ENCODE measurements around the gene CEP83.

Gene CEP83

GRCh38 chr12:94308612-94309011, 151.1 kb downstream of the CEP83 start:
- H3K27me3 ChIP-seq (ENCODE audit: control insufficient read depth, low read length) = no peaks in the 10 kb centered on the region

GRCh38 chr12:94305130-94305957, 154.3 kb downstream of the CEP83 start:
- TF ChIP-seq, protein P1, sequence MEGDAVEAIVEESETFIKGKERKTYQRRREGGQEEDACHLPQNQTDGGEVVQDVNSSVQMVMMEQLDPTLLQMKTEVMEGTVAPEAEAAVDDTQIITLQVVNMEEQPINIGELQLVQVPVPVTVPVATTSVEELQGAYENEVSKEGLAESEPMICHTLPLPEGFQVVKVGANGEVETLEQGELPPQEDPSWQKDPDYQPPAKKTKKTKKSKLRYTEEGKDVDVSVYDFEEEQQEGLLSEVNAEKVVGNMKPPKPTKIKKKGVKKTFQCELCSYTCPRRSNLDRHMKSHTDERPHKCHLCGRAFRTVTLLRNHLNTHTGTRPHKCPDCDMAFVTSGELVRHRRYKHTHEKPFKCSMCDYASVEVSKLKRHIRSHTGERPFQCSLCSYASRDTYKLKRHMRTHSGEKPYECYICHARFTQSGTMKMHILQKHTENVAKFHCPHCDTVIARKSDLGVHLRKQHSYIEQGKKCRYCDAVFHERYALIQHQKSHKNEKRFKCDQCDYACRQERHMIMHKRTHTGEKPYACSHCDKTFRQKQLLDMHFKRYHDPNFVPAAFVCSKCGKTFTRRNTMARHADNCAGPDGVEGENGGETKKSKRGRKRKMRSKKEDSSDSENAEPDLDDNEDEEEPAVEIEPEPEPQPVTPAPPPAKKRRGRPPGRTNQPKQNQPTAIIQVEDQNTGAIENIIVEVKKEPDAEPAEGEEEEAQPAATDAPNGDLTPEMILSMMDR (IDR thresholded peaks at IDR 0.05; ENCODE audit: low read depth, low read length, poor library complexity, severe bottlenecking) = no peak
- TF ChIP-seq EZH2phosphoT487 (IDR thresholded peaks at IDR 0.05; ENCODE audit: borderline replicate concordance, low read length) = no peak
- Histone ChIP-seq H3F3A (ENCODE audit: control insufficient read depth, insufficient read depth) (no peaks in the 10 kb centered on the region), H3K4me1 (ENCODE audit: control insufficient read depth, low read length) (no peaks in the 10 kb centered on the region), H4K20me1 (ENCODE audit: control insufficient read depth, insufficient read depth, low read depth, low read length) (no peaks in the 10 kb centered on the region), H3K4me3 (ENCODE audit: low read length) (no peak overlapping the region), H3K9me2 (replicated peaks; ENCODE audit: control insufficient read depth, low read length) (no peaks in the 10 kb centered on the region), H3K79me2 (ENCODE audit: control insufficient read depth, low read length) (no peaks in the 10 kb centered on the region), H3K4me2 (ENCODE audit: low read length) (no peak overlapping the region), H3K27ac (ENCODE audit: low read depth, low read length) (no peak overlapping the region), H3K27me3 (ENCODE audit: control insufficient read depth, low read length) (no peaks in the 10 kb centered on the region), H3K9me3 (ENCODE audit: control insufficient read depth, insufficient read depth, low read length) (no peaks in the 10 kb centered on the region), H3K36me3 (ENCODE audit: control insufficient read depth, low read length) (peaks cover 53% of the 10 kb centered on the region)

More at GRCh38 chr12:94308612-94309011, 151.1 kb downstream of the CEP83 start:
- H4K20me1 ChIP-seq (ENCODE audit: control insufficient read depth, insufficient read depth, low read depth, low read length) = no peaks in the 10 kb centered on the region
- H3K36me3 ChIP-seq (ENCODE audit: control insufficient read depth, low read length) = peaks cover 63% of the 10 kb centered on the region
- no peak overlapping the region for H3K4me3 ChIP-seq (ENCODE audit: low read length)
- no peaks in the 10 kb centered on the region for H3K9me3 ChIP-seq (ENCODE audit: control insufficient read depth, insufficient read depth, low read length)
- no peak overlapping the region for H3K27ac ChIP-seq (ENCODE audit: low read depth, low read length)
- TF ChIP-seq, protein P1 (IDR thresholded peaks at IDR 0.05; ENCODE audit: low read depth, low read length, poor library complexity, severe bottlenecking) = no peak
- no peak for TF ChIP-seq EZH2phosphoT487 (IDR thresholded peaks at IDR 0.05; ENCODE audit: borderline replicate concordance, low read length)
- no peaks in the 10 kb centered on the region for H3K9me2 ChIP-seq (replicated peaks; ENCODE audit: control insufficient read depth, low read length)
- no peaks in the 10 kb centered on the region for H3F3A ChIP-seq (ENCODE audit: control insufficient read depth, insufficient read depth)
- H3K4me1 ChIP-seq (ENCODE audit: control insufficient read depth, low read length) = no peaks in the 10 kb centered on the region
- H3K79me2 ChIP-seq (ENCODE audit: control insufficient read depth, low read length) = no peaks in the 10 kb centered on the region
- no peak overlapping the region for H3K4me2 ChIP-seq (ENCODE audit: low read length)

DNA sequence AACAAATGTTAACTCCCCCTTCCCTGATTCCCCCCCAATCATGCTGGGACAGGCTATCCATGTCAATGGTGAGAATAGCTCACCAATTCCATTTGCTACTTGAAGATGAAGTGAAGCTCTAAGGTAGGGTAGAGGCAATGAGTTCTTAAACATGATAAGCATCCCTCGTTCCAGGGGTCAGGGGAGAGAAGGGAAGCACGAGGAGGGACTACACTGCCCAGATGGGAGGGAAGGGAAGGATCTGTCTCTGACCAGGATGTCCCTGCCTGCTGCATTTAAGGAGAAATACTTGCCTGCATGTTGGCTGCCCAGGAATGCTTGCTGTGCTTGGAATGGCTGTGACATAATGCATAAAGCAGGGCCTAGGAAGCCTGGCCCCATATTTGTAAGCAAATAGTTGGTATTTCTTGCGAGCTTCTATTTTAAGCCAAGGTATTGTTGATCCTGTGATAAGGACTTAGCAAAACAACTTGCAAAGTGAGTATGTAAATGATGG, 155.1 kb downstream of the CEP83 start:
- peaks cover 52% of the 10 kb centered on the region for H3K36me3 ChIP-seq (ENCODE audit: control insufficient read depth, low read length)
- H4K20me1 ChIP-seq (ENCODE audit: control insufficient read depth, insufficient read depth, low read depth, low read length) = no peaks in the 10 kb centered on the region
- no peak overlapping the region for H3K27ac ChIP-seq (ENCODE audit: low read depth, low read length)

More for the DNA sequence above, 155.1 kb downstream of the CEP83 start:
- Histone ChIP-seq H3K9me3 (ENCODE audit: control insufficient read depth, insufficient read depth, low read length) (no peaks in the 10 kb centered on the region), H3K9me2 (replicated peaks; ENCODE audit: control insufficient read depth, low read length) (no peaks in the 10 kb centered on the region), H3K4me3 (ENCODE audit: low read length) (no peak overlapping the region), H3K4me1 (ENCODE audit: control insufficient read depth, low read length) (no peaks in the 10 kb centered on the region), H3K79me2 (ENCODE audit: control insufficient read depth, low read length) (no peaks in the 10 kb centered on the region), H3F3A (ENCODE audit: control insufficient read depth, insufficient read depth) (no peaks in the 10 kb centered on the region), H3K4me2 (ENCODE audit: low read length) (no peak overlapping the region), H3K27me3 (ENCODE audit: control insufficient read depth, low read length) (no peaks in the 10 kb centered on the region)
- TF ChIP-seq, protein P1 (IDR thresholded peaks at IDR 0.05; ENCODE audit: low read depth, low read length, poor library complexity, severe bottlenecking) = no peak
